GM11168 (cell line): ENCODE results near the gene YPEL1.
"Not testable (repeated sequence)": the region's sequence is repeated elsewhere in the genome, so short reads cannot be mapped to it uniquely, and the experiment has no call there.

Experiments used
- in situ Hi-C: fragments of 300-500 bp; cut with MboI; formaldehyde crosslinking; loops from one replicate; pipeline ENCODE4 v1.12.0; 2022; ENCODE audit warnings: low sequenced_read_pairs; ENCODE audit not compliant: unreplicated experiment

YPEL1 gene

GRCh38 chr22:21754523-21754922 is 18.9 kb upstream of the YPEL1 start:
- in situ Hi-C loops = no loop called here

- in situ Hi-C loops = no loop called here
These were observed 17.9 kb upstream of the YPEL1 start for GRCh38 chr22:21753374-21754111.

- in situ Hi-C loops = no loop called here
These were observed 16.7 kb upstream of the YPEL1 start for GRCh38 chr22:21752276-21752675.

GRCh38 chr22:21745948-21746347 is 10.4 kb upstream of the YPEL1 start:
- in situ Hi-C loops = no loop called here

GRCh38 chr22:21744917-21745316 is 9.3 kb upstream of the YPEL1 start:
- in situ Hi-C loops = not testable (repeated sequence)

GRCh38 chr22:21741790-21742189 is 6.2 kb upstream of the YPEL1 start:
- in situ Hi-C loops = no loop called here

GRCh38 chr22:21741059-21741458 is 5.5 kb upstream of the YPEL1 start:
- in situ Hi-C loops = no loop called here

- in situ Hi-C loops = no loop called here
These were observed 4.3 kb upstream of the YPEL1 start for GRCh38 chr22:21739828-21740377.

- in situ Hi-C loops = no loop called here
These were observed 3.4 kb upstream of the YPEL1 start for GRCh38 chr22:21738966-21739365.

- in situ Hi-C loops = no loop called here
These were observed 2.5 kb upstream of the YPEL1 start for GRCh38 chr22:21738081-21738480.

GRCh38 chr22:21736948-21737347 is 1.4 kb upstream of the YPEL1 start:
- in situ Hi-C loops = no loop called here

- in situ Hi-C loops = no loop called here
These were observed 569 bp upstream of the YPEL1 start for GRCh38 chr22:21736084-21736642.

GRCh38 chr22:21734540-21735199 is 924 bp downstream of the YPEL1 start:
- in situ Hi-C loops = no loop called here

GRCh38 chr22:21731503-21731902 is 4.1 kb downstream of the YPEL1 start:
- in situ Hi-C loops = no loop called here

- in situ Hi-C loops = no loop called here
These were observed 4.9 kb downstream of the YPEL1 start for GRCh38 chr22:21730535-21731308.

GRCh38 chr22:21729184-21729583 is 6.4 kb downstream of the YPEL1 start:
- in situ Hi-C loops = loop anchor here (5.0 kb wide), 1 partner anchor 208 kb away; no protein-coding TSS in a partner anchor

GRCh38 chr22:21728270-21728669 is 7.3 kb downstream of the YPEL1 start:
- in situ Hi-C loops = loop anchor here (5.0 kb wide), 1 partner anchor 209 kb away; no protein-coding TSS in a partner anchor

- in situ Hi-C loops = loop anchor here (5.0 kb wide), 1 partner anchor 210 kb away; no protein-coding TSS in a partner anchor
These were observed 7.8 kb downstream of the YPEL1 start for GRCh38 chr22:21727768-21728167.

GRCh38 chr22:21727159-21727558 is 8.4 kb downstream of the YPEL1 start:
- in situ Hi-C loops = loop anchor here (5.0 kb wide), 1 partner anchor 210 kb away; no protein-coding TSS in a partner anchor

- in situ Hi-C loops = loop anchor here (5.0 kb wide), 1 partner anchor 211 kb away; no protein-coding TSS in a partner anchor
These were observed 8.9 kb downstream of the YPEL1 start for GRCh38 chr22:21726650-21727049.
